Duodenal mucosa (tissue), 2 donors: ENCODE data around the gene HAND2.

Experiments
- H3K27ac ChIP-seq: one replicate; pipeline ENCODE4 v1.7.0; 2013; ENCODE audit warnings: low read depth, low read length
- H3K27me3 ChIP-seq, 2 donors: one replicate each; pipeline ENCODE4 v1.7.0; 2013; ENCODE audit warnings: low read length in 2 of 2, control low read depth in 1 of 2; ENCODE audit not compliant: insufficient read depth in 2 of 2, control insufficient read depth in 1 of 2
- H3K36me3 ChIP-seq, 2 donors: one replicate each; pipeline ENCODE4 v1.7.0; 2013; ENCODE audit warnings: low read length in 2 of 2, control low read depth in 1 of 2; ENCODE audit not compliant: insufficient read depth in 2 of 2, control insufficient read depth in 1 of 2
- H3K4me1 ChIP-seq, 2 donors: one replicate each; pipeline ENCODE4 v1.7.0; 2013; ENCODE audit warnings: low read length in 2 of 2, control low read depth in 1 of 2; ENCODE audit not compliant: insufficient read depth in 2 of 2, control insufficient read depth in 1 of 2
- H3K4me3 ChIP-seq, 2 donors: one replicate each; pipeline ENCODE4 v1.7.0; 2013; ENCODE audit warnings: low read length in 2 of 2, low read depth in 1 of 2
- H3K9ac ChIP-seq, 2 donors: one replicate each; pipeline ENCODE4 v1.7.0; 2013; ENCODE audit warnings: low read length in 2 of 2, low read depth in 1 of 2
- H3K9me3 ChIP-seq, 2 donors: one replicate each; pipeline ENCODE4 v1.7.0; 2013; ENCODE audit warnings: low read length in 2 of 2, control low read depth in 1 of 2; ENCODE audit not compliant: control insufficient read depth in 1 of 2

HAND2 gene

DNA sequence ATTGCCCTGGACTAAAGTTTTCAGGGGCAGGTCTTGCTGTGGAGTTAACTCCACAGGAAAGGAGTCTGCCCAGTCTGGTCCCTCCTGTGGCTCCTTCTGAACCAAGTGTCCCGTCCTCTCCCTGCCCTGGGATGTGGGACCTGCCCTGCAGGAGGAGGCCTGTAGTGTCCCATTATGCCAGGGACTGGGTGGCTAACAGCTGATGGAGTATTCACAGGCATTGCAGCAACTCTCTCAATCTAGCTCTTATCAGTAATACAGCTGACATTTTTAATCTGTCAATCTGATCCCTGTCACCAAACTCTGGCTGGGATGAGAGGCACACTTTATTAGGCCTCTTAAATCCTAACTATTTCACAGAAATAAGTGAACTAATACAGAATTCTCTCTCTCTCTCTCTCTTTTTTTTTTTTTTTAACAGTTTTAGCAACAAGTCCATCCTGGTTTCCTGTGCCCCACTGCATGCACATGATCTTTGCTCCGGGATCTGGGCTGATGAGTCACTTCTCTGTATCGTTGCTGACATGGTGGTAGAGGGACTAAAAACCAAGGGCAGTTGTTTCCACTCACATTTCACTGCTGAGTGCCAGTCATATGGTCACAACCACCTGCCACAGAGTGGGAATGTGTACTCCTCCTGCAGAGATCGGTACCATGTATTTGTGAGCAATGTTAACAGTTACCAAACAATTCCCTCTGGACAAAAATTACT is 39.1 kb downstream of the HAND2 start:
- no peak overlapping the region for H3K4me3 ChIP-seq
- peaks cover 0 to 15% of the 10 kb centered on the region in 2 donors for H3K27me3 ChIP-seq
- no peak overlapping the region for H3K9ac ChIP-seq
- H3K9me3 ChIP-seq = no peaks in the 10 kb centered on the region
- H3K36me3 ChIP-seq = no peaks in the 10 kb centered on the region
- H3K27ac ChIP-seq = no peak overlapping the region
- peaks cover 9 to 24% of the 10 kb centered on the region in 2 donors for H3K4me1 ChIP-seq

DNA sequence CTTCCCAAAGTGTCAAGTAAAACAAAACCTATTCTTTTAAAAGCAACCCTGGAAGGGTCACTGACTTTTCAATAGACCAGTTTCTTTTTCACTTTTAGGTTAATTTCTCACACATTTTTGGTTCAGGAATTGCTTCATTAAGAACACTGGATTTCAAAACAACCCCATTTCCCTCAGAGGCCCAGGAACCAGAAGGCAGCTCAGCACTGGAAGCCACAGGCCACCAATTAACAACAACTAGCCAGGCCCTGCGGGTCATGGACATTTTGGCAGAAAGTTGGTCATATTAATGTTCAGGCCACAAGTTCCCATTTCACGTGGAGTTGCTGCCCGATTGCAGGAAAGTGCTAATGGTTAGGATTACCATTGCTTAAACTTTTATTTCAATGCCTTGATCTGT is 39.8 kb downstream of the HAND2 start:
- peaks cover 9 to 24% of the 10 kb centered on the region in 2 donors for H3K4me1 ChIP-seq
- no peak overlapping the region for H3K4me3 ChIP-seq
- no peak overlapping the region for H3K27ac ChIP-seq
- H3K9me3 ChIP-seq = no peaks in the 10 kb centered on the region
- no peaks in the 10 kb centered on the region for H3K36me3 ChIP-seq
- no peak overlapping the region for H3K9ac ChIP-seq
- H3K27me3 ChIP-seq = peaks cover 0 to 8% of the 10 kb centered on the region in 2 donors

DNA sequence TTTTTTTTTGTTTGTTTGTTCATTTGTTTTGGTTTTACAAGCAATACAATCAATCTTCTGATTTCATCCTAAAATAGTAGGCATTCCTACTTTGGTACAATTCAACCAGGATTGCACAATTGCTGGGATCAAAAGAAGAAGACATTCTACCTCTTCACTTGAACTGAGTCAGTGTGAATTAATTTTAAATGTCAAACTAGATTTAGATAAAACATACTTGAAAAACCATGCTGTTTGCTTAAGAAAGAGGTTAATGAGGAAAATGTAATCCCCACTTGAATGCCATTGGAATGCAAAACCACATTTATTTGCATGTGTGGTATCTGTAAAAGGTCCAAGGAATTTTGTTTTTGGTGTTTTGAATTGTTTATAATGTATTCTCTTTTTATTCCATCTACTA is 40.5 kb downstream of the HAND2 start:
- Histone ChIP-seq H3K4me1 (peaks cover 9 to 22% of the 10 kb centered on the region in 2 donors), H3K9ac (no peak overlapping the region), H3K36me3 (no peaks in the 10 kb centered on the region), H3K9me3 (no peaks in the 10 kb centered on the region), H3K27ac (no peak overlapping the region), H3K4me3 (no peak overlapping the region), H3K27me3 (peaks cover 0 to 5% of the 10 kb centered on the region in 2 donors)

DNA sequence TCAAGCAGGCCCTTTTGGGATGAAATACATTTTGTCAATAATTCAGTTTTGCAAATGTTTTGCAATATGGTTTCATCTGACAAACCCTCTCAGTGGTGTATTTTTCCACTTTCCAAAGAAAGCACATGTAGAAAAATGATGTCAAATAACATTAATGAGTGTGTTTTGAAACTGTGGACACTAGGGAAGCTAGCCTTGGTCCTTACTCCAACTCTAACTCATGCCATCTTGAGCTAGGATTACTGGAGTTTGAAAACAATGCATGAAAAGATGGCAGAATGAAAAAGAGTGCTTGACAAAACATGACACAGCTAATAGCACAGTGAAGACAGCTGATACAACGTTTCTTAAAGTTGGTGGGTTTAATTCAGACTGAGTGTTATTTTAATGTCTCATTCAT is 41.4 kb downstream of the HAND2 start:
- Histone ChIP-seq H3K27ac (no peak overlapping the region), H3K4me3 (no peak overlapping the region), H3K9me3 (no peaks in the 10 kb centered on the region), H3K27me3 (no peaks in the 10 kb centered on the region), H3K4me1 (peaks cover 4 to 13% of the 10 kb centered on the region in 2 donors), H3K9ac (no peak overlapping the region), H3K36me3 (no peaks in the 10 kb centered on the region)

- no peak overlapping the region for H3K27ac ChIP-seq
Measured at GRCh38 chr4:173488074-173488473, 42.0 kb downstream of the HAND2 start.

GRCh38 chr4:173486714-173487392 is 43.2 kb downstream of the HAND2 start:
- Histone ChIP-seq H3K27ac (no peak overlapping the region), H3K9me3 (no peaks in the 10 kb centered on the region), H3K36me3 (no peaks in the 10 kb centered on the region), H3K4me3 (no peak overlapping the region), H3K9ac (no peak overlapping the region), H3K27me3 (no peaks in the 10 kb centered on the region), H3K4me1 (peaks cover 4 to 13% of the 10 kb centered on the region in 2 donors)

More at GRCh38 chr4:173488074-173488473, 42.0 kb downstream of the HAND2 start:
- Histone ChIP-seq H3K27me3 (no peaks in the 10 kb centered on the region), H3K9me3 (no peaks in the 10 kb centered on the region), H3K36me3 (no peaks in the 10 kb centered on the region), H3K4me3 (no peak overlapping the region), H3K9ac (no peak overlapping the region), H3K4me1 (peaks cover 4 to 13% of the 10 kb centered on the region in 2 donors)

- Histone ChIP-seq H3K27me3 (no peaks in the 10 kb centered on the region), H3K36me3 (no peaks in the 10 kb centered on the region), H3K9me3 (no peaks in the 10 kb centered on the region), H3K4me3 (no peak overlapping the region), H3K27ac (no peak overlapping the region), H3K9ac (no peak overlapping the region), H3K4me1 (no peaks in the 10 kb centered on the region)
Measured at GRCh38 chr4:173485164-173485563, 44.9 kb downstream of the HAND2 start.

- Histone ChIP-seq H3K9ac (no peak overlapping the region), H3K36me3 (no peaks in the 10 kb centered on the region), H3K9me3 (no peaks in the 10 kb centered on the region), H3K4me1 (no peaks in the 10 kb centered on the region), H3K27ac (no peak overlapping the region), H3K4me3 (no peak overlapping the region), H3K27me3 (no peaks in the 10 kb centered on the region)
Measured at GRCh38 chr4:173482330-173482931, 47.6 kb downstream of the HAND2 start.

DNA sequence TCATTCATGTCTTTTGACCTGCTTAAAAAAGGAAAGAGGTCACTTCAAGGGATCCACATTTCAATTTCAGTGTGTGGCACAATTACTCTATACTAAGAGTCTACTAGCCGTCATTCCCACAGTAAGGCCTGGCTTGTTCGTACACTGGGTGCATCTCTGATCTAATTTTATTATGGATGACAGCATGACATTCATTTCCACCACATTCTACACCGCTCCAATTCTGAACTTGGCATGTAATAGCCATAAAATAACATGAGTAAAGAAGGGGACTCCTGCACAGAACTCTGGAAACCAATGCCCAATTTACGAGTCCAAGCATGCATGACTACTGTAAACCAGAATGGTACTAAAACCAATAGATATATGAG is 51.1 kb downstream of the HAND2 start:
- Histone ChIP-seq H3K4me1 (no peaks in the 10 kb centered on the region), H3K36me3 (no peaks in the 10 kb centered on the region), H3K27me3 (no peaks in the 10 kb centered on the region), H3K27ac (no peak overlapping the region), H3K4me3 (no peak overlapping the region), H3K9ac (no peak overlapping the region), H3K9me3 (no peaks in the 10 kb centered on the region)

DNA sequence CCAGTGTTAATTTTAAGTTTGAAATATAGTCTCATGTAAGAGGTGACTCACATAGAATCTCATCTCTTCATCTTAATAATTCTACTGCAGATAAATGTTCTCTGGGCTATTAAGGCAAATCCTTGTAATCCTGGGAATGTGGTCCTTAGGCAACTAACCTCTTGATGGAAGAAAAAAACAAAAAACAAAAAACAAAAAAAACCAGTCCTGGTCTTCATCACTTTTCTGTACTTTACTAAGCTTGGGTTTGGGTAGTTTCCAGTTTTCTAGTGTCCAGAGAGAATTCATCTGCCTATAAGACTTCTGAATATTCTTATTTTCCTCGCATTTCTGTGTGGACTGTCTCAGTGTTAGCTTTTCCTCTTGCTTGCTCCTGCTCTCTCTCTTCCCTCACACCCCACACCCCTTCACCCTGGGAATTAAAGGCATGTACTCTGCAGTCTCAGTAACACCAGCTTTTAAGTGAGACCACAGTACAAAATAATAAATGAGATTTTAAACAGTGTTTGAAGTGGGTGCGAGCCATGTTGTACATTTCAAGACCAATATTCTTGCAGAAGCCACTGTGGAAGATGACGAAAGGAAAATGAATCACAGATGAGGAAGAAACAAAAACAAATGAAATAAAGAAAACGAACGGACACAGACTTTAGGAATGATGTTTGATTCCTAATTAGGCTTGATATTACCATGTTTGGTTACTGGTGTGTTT is 51.7 kb downstream of the HAND2 start:
- Histone ChIP-seq H3K4me1 (no peaks in the 10 kb centered on the region), H3K27me3 (no peaks in the 10 kb centered on the region), H3K9me3 (no peaks in the 10 kb centered on the region), H3K9ac (no peak overlapping the region), H3K27ac (no peak overlapping the region), H3K4me3 (no peak overlapping the region), H3K36me3 (no peaks in the 10 kb centered on the region)
